ENCODE results near the gene NAB1.
"Not testable (repeated sequence)": the region's sequence is repeated elsewhere in the genome, so short reads cannot be mapped to it uniquely, and the experiment has no call there.

The NAB1 gene

GRCh38 chr2:190649035-190649797, at the start of gene NAB1:
NAB1 (plus strand) TSS chr2:190649083; CDS start chr2:190659177, 10,094 bp downstream.
- H3K27me3 ChIP-seq (ENCODE audit: insufficient read depth, low read length): peaks cover 33% of the 10 kb centered on the region
- H3K27ac ChIP-seq (ENCODE audit: low read length): no peak within 1 kb of the TSS
- H3K9ac ChIP-seq (ENCODE audit: low read depth, low read length): peak within 1 kb of the TSS; percentile 65; the same call in 1 of the 2 replicates
- H3K4me3 ChIP-seq (ENCODE audit: low read length): peak within 1 kb of the TSS; percentile 90
- H3K4me1 ChIP-seq (ENCODE audit: insufficient read depth, low read length): peaks cover 6% of the 10 kb centered on the region; the same call in 1 of the 2 replicates
- no peaks in the 10 kb centered on the region for H3K9me3 ChIP-seq (ENCODE audit: insufficient read depth, low read depth, low read length)
- no peaks in the 10 kb centered on the region for H3K36me3 ChIP-seq (ENCODE audit: insufficient read depth, low read depth, low read length)

GRCh38 chr2:190599546-190600220, 49.2 kb upstream of the NAB1 start:
- H3K27ac ChIP-seq (ENCODE audit: low read length): no peak overlapping the region
- H3K27me3 ChIP-seq (ENCODE audit: insufficient read depth, low read length): no peaks in the 10 kb centered on the region
- no peaks in the 10 kb centered on the region for H3K4me1 ChIP-seq (ENCODE audit: insufficient read depth, low read length)
- no peaks in the 10 kb centered on the region for H3K36me3 ChIP-seq (ENCODE audit: insufficient read depth, low read depth, low read length)
- no peaks in the 10 kb centered on the region for H3K9me3 ChIP-seq (ENCODE audit: insufficient read depth, low read depth, low read length)
- no peak overlapping the region for H3K9ac ChIP-seq (ENCODE audit: low read depth, low read length)
- no peak overlapping the region for H3K4me3 ChIP-seq (ENCODE audit: low read length)

GRCh38 chr2:190600293-190601103, 48.4 kb upstream of the NAB1 start:
- Histone ChIP-seq H3K27ac (ENCODE audit: low read length) (no peak overlapping the region), H3K9me3 (ENCODE audit: insufficient read depth, low read depth, low read length) (no peaks in the 10 kb centered on the region), H3K9ac (ENCODE audit: low read depth, low read length) (no peak overlapping the region), H3K4me3 (ENCODE audit: low read length) (no peak overlapping the region), H3K4me1 (ENCODE audit: insufficient read depth, low read length) (no peaks in the 10 kb centered on the region), H3K36me3 (ENCODE audit: insufficient read depth, low read depth, low read length) (no peaks in the 10 kb centered on the region), H3K27me3 (ENCODE audit: insufficient read depth, low read length) (no peaks in the 10 kb centered on the region)

DNA sequence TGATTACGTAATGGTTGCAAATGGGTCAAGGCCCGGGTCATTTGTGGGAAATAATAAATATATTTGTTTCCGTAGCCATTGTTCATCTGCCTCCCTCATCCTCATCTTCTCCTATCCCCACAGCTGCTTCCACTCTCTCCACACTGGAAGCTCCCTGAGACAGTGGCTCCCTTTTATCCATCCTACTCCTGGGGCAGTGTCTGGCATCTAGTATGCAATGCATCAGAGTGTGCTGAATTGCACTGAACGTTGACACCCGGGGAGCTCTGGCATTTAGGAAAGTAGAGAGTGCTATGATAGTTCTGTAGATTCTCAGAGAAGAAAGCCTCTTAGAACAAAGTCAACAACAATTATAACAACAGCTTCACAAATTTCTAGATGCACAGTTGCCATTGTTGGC, 45.5 kb upstream of the NAB1 start:
- no peak overlapping the region for H3K27ac ChIP-seq (ENCODE audit: low read length)
- H3K4me3 ChIP-seq (ENCODE audit: low read length): no peak overlapping the region
- H3K9me3 ChIP-seq (ENCODE audit: insufficient read depth, low read depth, low read length): no peaks in the 10 kb centered on the region; the same call in 1 of the 2 replicates
- H3K4me1 ChIP-seq (ENCODE audit: insufficient read depth, low read length): no peaks in the 10 kb centered on the region
- H3K36me3 ChIP-seq (ENCODE audit: insufficient read depth, low read depth, low read length): no peaks in the 10 kb centered on the region
- H3K27me3 ChIP-seq (ENCODE audit: insufficient read depth, low read length): no peaks in the 10 kb centered on the region
- no peak overlapping the region for H3K9ac ChIP-seq (ENCODE audit: low read depth, low read length)

- Histone ChIP-seq H3K9me3 (ENCODE audit: insufficient read depth, low read depth, low read length) (peaks cover 15% of the 10 kb centered on the region; the same call in 1 of the 2 replicates), H3K27me3 (ENCODE audit: insufficient read depth, low read length) (no peaks in the 10 kb centered on the region), H3K27ac (ENCODE audit: low read length) (no peak overlapping the region), H3K9ac (ENCODE audit: low read depth, low read length) (no peak overlapping the region), H3K36me3 (ENCODE audit: insufficient read depth, low read depth, low read length) (no peaks in the 10 kb centered on the region), H3K4me3 (ENCODE audit: low read length) (no peak overlapping the region), H3K4me1 (ENCODE audit: insufficient read depth, low read length) (no peaks in the 10 kb centered on the region)
These were observed 41.8 kb upstream of the NAB1 start for GRCh38 chr2:190607014-190607597.

- no peaks in the 10 kb centered on the region for H3K36me3 ChIP-seq (ENCODE audit: insufficient read depth, low read depth, low read length)
- H3K27me3 ChIP-seq (ENCODE audit: insufficient read depth, low read length): no peaks in the 10 kb centered on the region
- H3K27ac ChIP-seq (ENCODE audit: low read length): no peak overlapping the region
- peaks cover 15% of the 10 kb centered on the region; the same call in 1 of the 2 replicates for H3K9me3 ChIP-seq (ENCODE audit: insufficient read depth, low read depth, low read length)
- no peak overlapping the region for H3K9ac ChIP-seq (ENCODE audit: low read depth, low read length)
- H3K4me3 ChIP-seq (ENCODE audit: low read length): no peak overlapping the region
- H3K4me1 ChIP-seq (ENCODE audit: insufficient read depth, low read length): no peaks in the 10 kb centered on the region
These were observed 41.1 kb upstream of the NAB1 start for GRCh38 chr2:190607657-190608357.

- peaks cover 15% of the 10 kb centered on the region; the same call in 1 of the 2 replicates for H3K9me3 ChIP-seq (ENCODE audit: insufficient read depth, low read depth, low read length)
- H3K4me3 ChIP-seq (ENCODE audit: low read length); H3K9ac ChIP-seq (ENCODE audit: low read depth, low read length); H3K27me3 ChIP-seq (ENCODE audit: insufficient read depth, low read length); H3K27ac ChIP-seq (ENCODE audit: low read length); H3K4me1 ChIP-seq (ENCODE audit: insufficient read depth, low read length); H3K36me3 ChIP-seq (ENCODE audit: insufficient read depth, low read depth, low read length): not testable (repeated sequence)
These were observed 40.0 kb upstream of the NAB1 start for GRCh38 chr2:190608863-190609262.

GRCh38 chr2:190609397-190609796, 39.5 kb upstream of the NAB1 start:
- not testable (repeated sequence) for H3K4me3 ChIP-seq (ENCODE audit: low read length); H3K27me3 ChIP-seq (ENCODE audit: insufficient read depth, low read length); H3K36me3 ChIP-seq (ENCODE audit: insufficient read depth, low read depth, low read length); H3K4me1 ChIP-seq (ENCODE audit: insufficient read depth, low read length); H3K27ac ChIP-seq (ENCODE audit: low read length); H3K9ac ChIP-seq (ENCODE audit: low read depth, low read length)
- peaks cover 15% of the 10 kb centered on the region; the same call in 1 of the 2 replicates for H3K9me3 ChIP-seq (ENCODE audit: insufficient read depth, low read depth, low read length)

DNA sequence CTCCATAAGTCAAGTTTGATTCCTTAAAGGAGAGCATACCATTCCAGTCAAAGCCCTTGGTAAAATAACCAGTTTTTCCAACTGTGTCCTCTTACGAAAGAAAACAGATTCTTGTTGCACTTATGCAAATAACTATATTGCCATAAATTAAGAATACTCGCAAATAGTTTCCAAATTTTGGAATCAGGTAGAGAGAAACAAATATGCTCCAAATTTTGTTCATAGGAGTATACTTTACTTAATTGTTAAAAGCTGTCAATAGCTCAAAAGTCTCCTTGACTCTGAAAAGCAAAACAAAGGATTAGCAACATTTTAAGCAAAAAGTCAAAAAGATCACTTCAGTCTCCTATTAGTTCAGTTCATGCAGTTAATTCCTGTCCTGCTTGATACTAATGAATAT, 38.4 kb upstream of the NAB1 start:
- not testable (repeated sequence) for H3K27ac ChIP-seq (ENCODE audit: low read length); H3K9ac ChIP-seq (ENCODE audit: low read depth, low read length); H3K4me3 ChIP-seq (ENCODE audit: low read length); H3K36me3 ChIP-seq (ENCODE audit: insufficient read depth, low read depth, low read length); H3K4me1 ChIP-seq (ENCODE audit: insufficient read depth, low read length); H3K27me3 ChIP-seq (ENCODE audit: insufficient read depth, low read length)
- peaks cover 15% of the 10 kb centered on the region; the same call in 1 of the 2 replicates for H3K9me3 ChIP-seq (ENCODE audit: insufficient read depth, low read depth, low read length)

GRCh38 chr2:190615555-190616200, 33.2 kb upstream of the NAB1 start:
- no peaks in the 10 kb centered on the region for H3K36me3 ChIP-seq (ENCODE audit: insufficient read depth, low read depth, low read length)
- H3K9ac ChIP-seq (ENCODE audit: low read depth, low read length): no peak overlapping the region
- H3K27ac ChIP-seq (ENCODE audit: low read length): no peak overlapping the region
- 0 out of 2 replicates have a peak overlapping the region, but pooled peaks have one; percentile 3 for H3K4me3 ChIP-seq (ENCODE audit: low read length)
- H3K9me3 ChIP-seq (ENCODE audit: insufficient read depth, low read depth, low read length): peaks cover 4% of the 10 kb centered on the region; the same call in 1 of the 2 replicates
- H3K4me1 ChIP-seq (ENCODE audit: insufficient read depth, low read length): peaks cover 15% of the 10 kb centered on the region; the same call in 1 of the 2 replicates
- no peaks in the 10 kb centered on the region for H3K27me3 ChIP-seq (ENCODE audit: insufficient read depth, low read length)
